Fibroblast of villous mesenchyme (primary cell): Measurements from ENCODE around the gene FTO. TPM values are rescaled to one million over a fixed set of nuclear protein-coding genes. Genes with fewer than 3 reads are reported as not detected.
A peak's percentile ranks its signal among the peaks of the same experiment; 100 is the strongest.

Source experiments
- DNase-seq: peaks from one replicate; pipeline ENCODE4 v3.0.0-alpha.2; 2010; ENCODE audit warnings: low read depth
- H3K4me3 ChIP-seq: 2 replicates; pipeline ENCODE4 v1.5.1; 2011; ENCODE audit warnings: low read depth, mild to moderate bottlenecking, low read length
- total RNA-seq: library from RNA; depleted of rRNA; stranded (reverse); fragments of >200 nt; gene quantifications from 2 replicates; pipeline ENCODE4 v1.2.3, GENCODE V29; 2012
- TF ChIP-seq, protein P1 (sequence below): IDR thresholded peaks from 2 replicates; pipeline ENCODE4 v1.5.1; 2012; ENCODE audit warnings: low read depth, mild to moderate bottlenecking, low read length; ENCODE audit not compliant: insufficient read depth

Gene FTO
- total RNA-seq, 1 donor, result 157 TPM

DNA sequence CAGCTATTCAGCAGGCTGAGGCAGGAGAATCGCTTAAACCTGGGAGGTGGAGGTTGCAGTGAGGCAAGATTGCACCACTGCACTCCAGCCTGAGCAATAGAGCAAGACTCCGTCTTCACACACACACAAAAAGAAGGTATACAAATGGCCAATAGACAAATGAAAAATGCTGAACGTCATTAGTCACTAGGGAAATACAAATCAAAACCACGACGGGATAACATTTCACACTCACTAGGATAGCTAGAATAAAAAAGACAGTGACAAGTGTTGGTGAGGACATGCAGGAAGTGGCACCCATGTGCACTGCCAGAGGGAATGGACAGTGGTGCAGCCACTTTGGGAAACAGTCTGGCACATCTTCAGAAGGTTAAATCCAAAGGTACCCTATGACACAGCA lies 172.9 kb downstream of the FTO start:
- DNase-seq, result no peak
- no peak overlapping the region for H3K4me3 ChIP-seq
- TF ChIP-seq, protein P1, sequence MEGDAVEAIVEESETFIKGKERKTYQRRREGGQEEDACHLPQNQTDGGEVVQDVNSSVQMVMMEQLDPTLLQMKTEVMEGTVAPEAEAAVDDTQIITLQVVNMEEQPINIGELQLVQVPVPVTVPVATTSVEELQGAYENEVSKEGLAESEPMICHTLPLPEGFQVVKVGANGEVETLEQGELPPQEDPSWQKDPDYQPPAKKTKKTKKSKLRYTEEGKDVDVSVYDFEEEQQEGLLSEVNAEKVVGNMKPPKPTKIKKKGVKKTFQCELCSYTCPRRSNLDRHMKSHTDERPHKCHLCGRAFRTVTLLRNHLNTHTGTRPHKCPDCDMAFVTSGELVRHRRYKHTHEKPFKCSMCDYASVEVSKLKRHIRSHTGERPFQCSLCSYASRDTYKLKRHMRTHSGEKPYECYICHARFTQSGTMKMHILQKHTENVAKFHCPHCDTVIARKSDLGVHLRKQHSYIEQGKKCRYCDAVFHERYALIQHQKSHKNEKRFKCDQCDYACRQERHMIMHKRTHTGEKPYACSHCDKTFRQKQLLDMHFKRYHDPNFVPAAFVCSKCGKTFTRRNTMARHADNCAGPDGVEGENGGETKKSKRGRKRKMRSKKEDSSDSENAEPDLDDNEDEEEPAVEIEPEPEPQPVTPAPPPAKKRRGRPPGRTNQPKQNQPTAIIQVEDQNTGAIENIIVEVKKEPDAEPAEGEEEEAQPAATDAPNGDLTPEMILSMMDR, result no peak

DNA sequence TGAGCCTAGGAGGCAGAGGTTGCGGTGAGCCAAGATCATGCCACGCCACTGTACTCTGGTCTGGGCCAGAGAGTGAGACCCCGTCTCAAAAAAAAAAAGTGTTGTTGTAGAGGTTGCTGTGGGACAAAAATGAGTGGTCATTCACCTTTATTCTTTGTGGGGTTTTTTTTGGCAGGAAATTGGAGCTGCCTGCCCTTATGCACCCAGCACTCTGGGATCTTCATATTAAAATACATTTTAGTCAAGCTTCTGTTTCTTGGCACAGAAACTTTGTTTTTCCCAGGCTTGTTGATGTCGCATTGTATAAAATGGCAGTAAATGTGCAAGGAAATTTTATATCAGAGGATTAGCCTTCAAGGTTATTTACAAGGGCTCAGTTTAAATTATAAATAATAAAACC lies 174.3 kb downstream of the FTO start:
- no peak for DNase-seq
- no peak overlapping the region for H3K4me3 ChIP-seq
- TF ChIP-seq, protein P1, result no peak

DNA sequence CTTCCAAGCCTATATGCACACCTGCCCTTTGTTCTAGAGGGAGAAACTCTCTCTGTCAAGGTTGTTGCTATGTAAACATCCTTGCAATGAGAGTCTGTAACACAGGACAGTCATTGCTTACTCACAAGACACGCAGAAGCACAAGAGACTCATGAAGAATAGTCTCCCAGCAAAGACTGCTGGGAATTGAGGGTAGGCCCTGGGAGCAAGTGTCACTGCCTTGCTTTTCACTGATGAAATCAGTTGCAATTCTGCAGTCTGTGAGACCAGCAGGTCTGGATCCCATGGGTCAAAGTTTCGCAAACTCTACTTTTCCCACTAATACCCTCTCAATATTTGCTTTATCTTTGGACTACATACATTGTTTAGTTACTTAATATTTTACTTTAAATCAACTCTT lies 177.4 kb downstream of the FTO start:
- peak; percentile 82 for DNase-seq
- TF ChIP-seq, protein P1, result no peak
- H3K4me3 ChIP-seq, result no peak overlapping the region

DNA sequence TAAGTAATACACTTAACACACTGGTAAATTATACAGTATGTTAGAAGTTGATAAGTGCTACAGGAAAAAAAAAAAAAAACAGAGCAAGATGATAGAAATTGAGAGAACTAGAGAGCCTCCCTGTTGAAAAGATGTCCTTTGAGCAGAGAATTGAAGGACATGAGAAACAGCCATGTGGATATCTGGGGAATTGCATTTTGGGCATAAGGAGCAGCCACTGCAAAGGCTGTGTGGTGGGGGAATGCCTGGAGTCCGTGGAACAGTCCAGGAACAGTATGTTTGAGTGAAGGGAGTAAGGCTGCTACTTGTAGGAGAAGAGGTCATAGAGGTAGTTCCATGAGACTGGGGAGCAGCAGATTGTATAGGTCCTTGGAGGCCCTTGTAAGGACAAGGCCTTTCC lies 178.4 kb downstream of the FTO start:
- no peak overlapping the region for H3K4me3 ChIP-seq
- TF ChIP-seq, protein P1, result no peak
- no peak for DNase-seq

DNA sequence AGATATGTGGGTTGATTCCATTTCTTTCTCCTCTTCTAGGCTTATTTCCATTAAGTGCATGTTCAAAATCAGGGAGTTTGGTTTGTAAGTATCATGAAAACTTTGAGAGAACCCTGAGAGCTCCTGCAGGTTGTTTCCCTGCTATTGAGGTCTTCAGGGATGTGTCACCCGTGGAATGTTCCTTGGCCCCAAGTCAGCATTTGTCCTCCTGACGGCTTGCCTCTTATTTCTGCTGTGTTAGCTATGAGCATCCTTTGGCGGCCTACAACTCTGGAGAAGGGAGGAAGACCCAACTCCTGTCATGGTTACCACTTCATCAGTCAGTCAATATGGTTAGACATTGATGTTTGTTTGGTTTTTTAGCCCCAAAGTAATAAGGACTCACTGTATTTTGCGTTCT lies 180.8 kb downstream of the FTO start:
- H3K4me3 ChIP-seq, result no peak overlapping the region
- TF ChIP-seq, protein P1, result no peak
- no peak for DNase-seq

DNA sequence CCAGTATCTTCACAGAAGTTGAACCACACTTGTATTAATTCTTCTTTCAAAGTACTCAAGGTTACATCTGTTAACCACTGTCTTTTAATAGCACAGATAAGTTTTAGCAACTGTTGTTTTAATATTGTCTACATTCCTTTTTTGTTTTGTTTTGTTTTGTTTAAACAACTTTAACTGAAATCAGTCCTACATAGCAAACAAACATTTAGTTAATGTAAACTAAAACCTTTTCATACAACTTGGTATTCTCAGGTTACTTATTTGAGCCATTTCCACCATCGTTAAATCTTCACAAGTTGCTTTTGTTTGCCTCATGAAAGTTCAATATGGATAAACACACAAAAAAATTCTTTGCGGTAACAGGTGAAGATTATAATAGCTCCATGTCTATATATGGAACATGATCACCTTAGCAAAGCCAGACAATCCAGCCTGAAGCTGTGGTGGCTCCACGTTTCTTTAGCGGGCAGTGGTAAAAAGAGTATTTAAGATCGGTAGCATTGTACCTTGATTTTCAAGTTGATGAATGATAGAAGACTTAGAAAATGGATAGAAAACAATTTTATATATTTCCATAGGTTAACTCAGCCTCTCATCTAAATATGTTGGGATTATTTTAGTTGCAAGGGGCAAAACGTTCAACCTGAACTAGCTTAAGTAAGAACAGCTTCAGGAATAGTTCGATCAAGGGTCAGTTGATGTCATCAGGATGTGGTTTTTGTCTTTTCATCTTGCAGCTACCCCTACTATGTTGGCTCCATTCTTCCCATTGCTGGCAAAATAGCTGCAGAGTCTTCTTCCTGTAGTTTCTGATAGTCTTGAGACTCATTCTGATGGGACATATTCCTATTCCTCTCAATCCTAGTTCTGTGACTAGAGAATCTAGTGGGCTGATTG lies 182.8 kb downstream of the FTO start:
- no peak overlapping the region for H3K4me3 ChIP-seq
- DNase-seq, result peak; percentile 34

More for the DNA sequence above, 182.8 kb downstream of the FTO start:
- TF ChIP-seq, protein P1, result no peak
